HepG2 (cell line): ENCODE measurements around the gene LBX2. TPM values are rescaled to one million over a fixed set of nuclear protein-coding genes. Genes with fewer than 3 reads are reported as not detected.

ENCODE experiments used
- DNMT3B ChIP-seq: conservative IDR thresholded peaks from 2 replicates; pipeline ENCODE4 v1.6.1; 2016; ENCODE audit warnings: missing biosample characterization, control low read depth
- KAT7 ChIP-seq: IDR thresholded peaks from 2 replicates; pipeline ENCODE4 v1.6.1; 2018; ENCODE audit warnings: borderline replicate concordance, missing compliant biosample characterization
- MEIS2 ChIP-seq: sonication (generic); formaldehyde crosslinking; IDR thresholded peaks from 2 replicates; pipeline ENCODE4 v1.9.0; 2021; ENCODE audit warnings: mild to moderate bottlenecking, missing genetic modification reagents
- NR1H2 ChIP-seq: sonication (generic); formaldehyde crosslinking; IDR thresholded peaks from 2 replicates; pipeline ENCODE4 v1.8.1; 2022; ENCODE audit warnings: low read depth, missing genetic modification reagents, borderline replicate concordance
- PTBP1 ChIP-seq: fragments of 200-400 bp; formaldehyde crosslinking; IDR thresholded peaks from 2 replicates; pipeline ENCODE4 v1.6.1; 2018; ENCODE audit warnings: low read length, low read depth; ENCODE audit not compliant: poor library complexity, severe bottlenecking
- RERE ChIP-seq: IDR thresholded peaks from 2 replicates; pipeline ENCODE4 v1.6.1; 2016; ENCODE audit warnings: low read depth, missing genetic modification reagents, missing compliant biosample characterization
- ZHX2 ChIP-seq, 2 experiments: sonication (generic) in 1 of 2; formaldehyde crosslinking in 1 of 2; IDR thresholded peaks; 2 replicates each; pipeline versions ENCODE4 v1.6.1 to v1.9.0; 2014 to 2022; ENCODE audit warnings: antibody characterized with exemption in 1 of 2, borderline replicate concordance in 1 of 2, inconsistent platforms in 1 of 2, low read depth in 1 of 2, missing genetic modification reagents in 1 of 2
- ZNF225 ChIP-seq: sonication (generic); formaldehyde crosslinking; IDR thresholded peaks from 2 replicates; pipeline ENCODE4 v1.4.0; 2020; ENCODE audit warnings: mild to moderate bottlenecking, missing genetic modification reagents
- ZNF350 ChIP-seq: sonication (generic); formaldehyde crosslinking; IDR thresholded peaks from 2 replicates; pipeline ENCODE4 v1.4.0; 2020; ENCODE audit warnings: mild to moderate bottlenecking, low read depth, missing genetic modification reagents, borderline replicate concordance
- ZNF501 ChIP-seq: sonication (generic); formaldehyde crosslinking; IDR thresholded peaks from 2 replicates; pipeline ENCODE4 v1.5.1; 2020; ENCODE audit warnings: mild to moderate bottlenecking, moderate library complexity, missing genetic modification reagents
- ZNF772 ChIP-seq: sonication (generic); formaldehyde crosslinking; IDR thresholded peaks from 2 replicates; pipeline ENCODE4 v1.5.0; 2020; ENCODE audit warnings: mild to moderate bottlenecking, missing genetic modification reagents
- ZNF775 ChIP-seq: sonication (generic); formaldehyde crosslinking; IDR thresholded peaks from 2 replicates; pipeline ENCODE4 v1.4.0; 2020; ENCODE audit warnings: missing genetic modification reagents, mild to moderate bottlenecking, moderate library complexity, borderline replicate concordance
- ZSCAN25 ChIP-seq: sonication (generic); formaldehyde crosslinking; IDR thresholded peaks from 2 replicates; pipeline ENCODE4 v1.8.0; 2022; ENCODE audit warnings: mild to moderate bottlenecking, missing genetic modification reagents
- polyA plus RNA-seq, 8 experiments: library from polyadenylated mRNA; depleted of rRNA in 3 of 8; stranded (reverse) in 7 of 8; unstranded in 1 of 8; fragments of >200 nt; fragmentation: Illumina TruSeq in 4 of 8; extraction: Trizol in 4 of 8; gene quantifications; 2 replicates each; pipeline versions ENCODE4 v1.2.1 to v1.2.3, GENCODE V29; 2011 to 2016; ENCODE audit warnings: low read depth in 4 of 8, missing spikeins in 1 of 8, mixed read lengths in 1 of 8; ENCODE audit not compliant: insufficient read depth in 1 of 8
- total RNA-seq, 5 experiments: library from RNA; depleted of rRNA; stranded (reverse); fragments of >200 nt; fragmentation: Illumina TruSeq; extraction: Trizol; gene quantifications; 2 replicates each; pipeline ENCODE4 v1.2.3, GENCODE V29; 2016; ENCODE audit warnings: low read depth in 1 of 5

Gene LBX2
- total and polyA plus RNA-seq, 2 of the 13 experiments (the other 11 are each of a cell fraction or from before 2014, with no cell fraction given) = 6.4 to 8.1 TPM

- TF ChIP-seq RERE (peak; percentile 10; the same call in 1 of the 2 replicates), MEIS2 (CRISPR knock-in tag) (no peak), NR1H2 (CRISPR knock-in tag) (no peak), ZNF772 (CRISPR knock-in tag) (peak; percentile 82), KAT7 (CRISPR knock-in tag) (peak; percentile 74; the same call in 1 of the 2 replicates), ZHX2 (IDR thresholded peaks at IDR 0.05; ENCODE audit: low read depth) (peak; percentile 58; the same call in 1 of the 2 replicates), ZHX2 (CRISPR knock-in tag; IDR thresholded peaks at IDR 0.05; ENCODE audit: borderline replicate concordance) (no peak), DNMT3B (CRISPR knock-in tag) (0 out of 2 replicates have a peak, but pooled peaks have one; percentile 30), ZNF775 (CRISPR knock-in tag) (no peak), ZNF350 (CRISPR knock-in tag) (0 out of 2 replicates have a peak, but pooled peaks have one; percentile 46), ZSCAN25 (CRISPR knock-in tag) (peak; percentile 65), ZNF225 (no peak), ZNF501 (CRISPR knock-in tag) (peak; percentile 59), PTBP1 (no peak)
Observed at GRCh38 chr2:74525717-74526648, 26.6 kb upstream of the LBX2 start, which contains the start of gene DQX1 (continued).
